ENCODE measurements around the gene FOXRED2. TPM values are rescaled to one million over a fixed set of nuclear protein-coding genes. Genes with fewer than 3 reads are reported as not detected.

The FOXRED2 gene
- polyA plus RNA-seq, 1 donor from 2014 or later: 7.9 TPM

GRCh38 chr22:36465232-36466021 lies 41.4 kb downstream of the FOXRED2 start:
- Histone ChIP-seq H4K20me1 (ENCODE audit: insufficient read depth) (no peaks in the 10 kb centered on the region), H3K79me2 (replicated peaks; ENCODE audit: insufficient read depth, low read length) (no peaks in the 10 kb centered on the region), H3K4me2 (ENCODE audit: low read length) (no peak overlapping the region), H2AFZ (ENCODE audit: low read depth, low read length) (no peak overlapping the region), H3K9ac (ENCODE audit: low read length) (no peak overlapping the region), H3F3A (ENCODE audit: insufficient read depth, low read length, poor library complexity, severe bottlenecking) (no peaks in the 10 kb centered on the region), H3K9me2 (ENCODE audit: insufficient read depth, low read length) (no peaks in the 10 kb centered on the region), H3K36me3 (ENCODE audit: insufficient read depth, low read length) (no peaks in the 10 kb centered on the region), H3K4me3 (ENCODE audit: low read length) (no peak overlapping the region), H3K27me3 (ENCODE audit: insufficient read depth, low read depth, low read length) (no peaks in the 10 kb centered on the region), H3K27ac (ENCODE audit: low read length) (no peak overlapping the region), H3K9me3 (ENCODE audit: low read length) (no peaks in the 10 kb centered on the region)
- TF ChIP-seq SMC3 (conservative IDR thresholded peaks at IDR 0.05; ENCODE audit: poor library complexity) (no peak), POLR2AphosphoS5 (IDR thresholded peaks at IDR 0.05) (no peak), EZH2 (IDR thresholded peaks at IDR 0.05; ENCODE audit: borderline replicate concordance, insufficient read depth, low read length, poor library complexity, severe bottlenecking) (no peak), CTCF (IDR thresholded peaks at IDR 0.05; ENCODE audit: poor library complexity, severe bottlenecking) (no peak), TAF1 (IDR thresholded peaks at IDR 0.05; ENCODE audit: low read depth) (no peak), EP300 (conservative IDR thresholded peaks at IDR 0.05; ENCODE audit: poor library complexity, severe bottlenecking) (no peak), MXI1 (conservative IDR thresholded peaks at IDR 0.05; ENCODE audit: poor library complexity, severe bottlenecking) (no peak), RAD21 (conservative IDR thresholded peaks at IDR 0.05) (no peak), REST (IDR thresholded peaks at IDR 0.05; ENCODE audit: borderline replicate concordance) (no peak)

- Histone ChIP-seq H3K4me2 (ENCODE audit: low read length) (no peak overlapping the region), H3K27me3 (ENCODE audit: insufficient read depth, low read depth, low read length) (no peaks in the 10 kb centered on the region), H3K9ac (ENCODE audit: low read length) (no peak overlapping the region), H3K79me2 (replicated peaks; ENCODE audit: insufficient read depth, low read length) (no peaks in the 10 kb centered on the region), H3F3A (ENCODE audit: insufficient read depth, low read length, poor library complexity, severe bottlenecking) (no peaks in the 10 kb centered on the region), H2AFZ (ENCODE audit: low read depth, low read length) (no peak overlapping the region), H3K9me2 (ENCODE audit: insufficient read depth, low read length) (no peaks in the 10 kb centered on the region), H3K36me3 (ENCODE audit: insufficient read depth, low read length) (no peaks in the 10 kb centered on the region), H3K27ac (ENCODE audit: low read length) (no peak overlapping the region), H3K4me3 (ENCODE audit: low read length) (no peak overlapping the region), H3K9me3 (ENCODE audit: low read length) (no peaks in the 10 kb centered on the region), H4K20me1 (ENCODE audit: insufficient read depth) (no peaks in the 10 kb centered on the region)
- TF ChIP-seq CTCF (IDR thresholded peaks at IDR 0.05; ENCODE audit: poor library complexity, severe bottlenecking): no peak
- no peak for TF ChIP-seq EZH2 (IDR thresholded peaks at IDR 0.05; ENCODE audit: borderline replicate concordance, insufficient read depth, low read length, poor library complexity, severe bottlenecking)
- TF ChIP-seq RAD21 (conservative IDR thresholded peaks at IDR 0.05): no peak
- TF ChIP-seq POLR2AphosphoS5 (IDR thresholded peaks at IDR 0.05): no peak
- TF ChIP-seq MXI1 (conservative IDR thresholded peaks at IDR 0.05; ENCODE audit: poor library complexity, severe bottlenecking): no peak
- TF ChIP-seq TAF1 (IDR thresholded peaks at IDR 0.05; ENCODE audit: low read depth): no peak
- TF ChIP-seq EP300 (conservative IDR thresholded peaks at IDR 0.05; ENCODE audit: poor library complexity, severe bottlenecking): no peak
- no peak for TF ChIP-seq REST (IDR thresholded peaks at IDR 0.05; ENCODE audit: borderline replicate concordance)
Observed at GRCh38 chr22:36464715-36465231, 42.1 kb downstream of the FOXRED2 start.

Data from neural cell (in vitro differentiated cells).